Measurements from ENCODE around the gene ZNF605. TPM values are rescaled to one million over a fixed set of nuclear protein-coding genes. Genes with fewer than 3 reads are reported as not detected.

The ZNF605 gene
- total RNA-seq, 1 experiment from 2014 or later, result 19.3 TPM

DNA sequence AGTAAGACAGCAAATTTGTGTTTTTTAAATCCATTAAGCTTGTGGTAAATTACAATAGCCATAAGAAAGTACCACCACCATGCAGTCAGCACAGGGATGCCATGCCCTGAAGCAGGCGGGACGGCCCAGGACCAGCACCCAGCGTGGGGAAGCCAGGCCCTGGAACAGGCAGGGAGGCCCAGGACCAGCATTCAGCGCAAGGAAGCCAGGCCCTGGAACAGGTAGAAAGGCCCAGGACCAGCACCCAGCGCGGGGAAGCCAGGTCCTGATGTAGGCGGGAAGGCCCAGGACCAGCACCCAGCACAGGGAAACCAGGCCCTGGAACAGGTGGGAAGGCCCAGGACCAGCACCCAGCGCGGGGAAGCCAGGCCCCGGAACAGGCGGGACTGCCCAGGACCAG is 81.9 kb downstream of the ZNF605 start:
- no peak overlapping the region for H4K91ac ChIP-seq (ENCODE audit: insufficient read length, low read depth, low read length)
- H3K79me1 ChIP-seq (ENCODE audit: insufficient read depth, low read depth, low read length, poor library complexity, severe bottlenecking), result no peaks in the 10 kb centered on the region
- no peak overlapping the region for H3K23ac ChIP-seq (ENCODE audit: insufficient read length, low read depth, low read length)
- no peak overlapping the region; the same call in 1 of the 2 replicates for H3K14ac ChIP-seq (ENCODE audit: insufficient read depth, low read length)
- H3K18ac ChIP-seq (ENCODE audit: insufficient read length, low read depth, low read length), result no peak overlapping the region
- H4K20me1 ChIP-seq (ENCODE audit: control insufficient read depth, insufficient read depth, insufficient read length), result no peaks in the 10 kb centered on the region
- no peak overlapping the region for H2BK5ac ChIP-seq (ENCODE audit: insufficient read length, low read length)
- H4K5ac ChIP-seq (ENCODE audit: insufficient read length, low read depth, low read length), result no peak overlapping the region
- no peak overlapping the region for H3K4ac ChIP-seq (ENCODE audit: low read depth, low read length)
- no peak overlapping the region for H3T11ph ChIP-seq (ENCODE audit: low read length)
- H3K27ac Mint-ChIP-seq, result no peak overlapping the region
- H3K27me3 Mint-ChIP-seq (ENCODE audit: low read depth), result no peaks in the 10 kb centered on the region
- no peak overlapping the region for H4K8ac ChIP-seq (replicated peaks; ENCODE audit: insufficient read length, low read depth, low read length)
- H2BK15ac ChIP-seq (ENCODE audit: low read depth, low read length), result no peak overlapping the region
- no peak overlapping the region for H2AK5ac ChIP-seq (ENCODE audit: insufficient read length, low read length)
- no peak for DNase-seq
- no peak overlapping the region for H2BK120ac ChIP-seq (ENCODE audit: low read depth, low read length, poor library complexity, severe bottlenecking)
- H3K9ac ChIP-seq (ENCODE audit: extremely low read depth, insufficient read length, low read length), result no peak overlapping the region
- H3K4me1 Mint-ChIP-seq, result no peaks in the 10 kb centered on the region
- H3K9me3 ChIP-seq (ENCODE audit: control insufficient read depth, low read depth, low read length), result no peaks in the 10 kb centered on the region
- no peaks in the 10 kb centered on the region for H3K23me2 ChIP-seq (ENCODE audit: insufficient read length, low read depth, low read length, poor library complexity, severe bottlenecking)
- no peak overlapping the region for H2AFZ ChIP-seq (ENCODE audit: low read length)
- no peaks in the 10 kb centered on the region for H3K4me1 ChIP-seq (ENCODE audit: insufficient read depth, low read length)
- H3K27ac ChIP-seq (ENCODE audit: insufficient read length, low read depth, low read length), result no peak overlapping the region
- WGBS (ENCODE audit: extremely low coverage, insufficient read length, low lambda C conversion rate), result no CpG with 5 or more reads among the region's 11 CpGs
- no peak overlapping the region for H2BK20ac ChIP-seq (ENCODE audit: low read depth, low read length, poor library complexity, severe bottlenecking)
- no peaks in the 10 kb centered on the region for H3K27me3 ChIP-seq (ENCODE audit: insufficient read depth, low read length)
- H3K56ac ChIP-seq (ENCODE audit: insufficient read length, low read depth, low read length), result no peak overlapping the region
- peaks cover 22 to 65% (median 39%) of the 10 kb centered on the region in 3 experiments; a peak in 6 of 7 replicates for H3K36me3 Mint-ChIP-seq (ENCODE audit: insufficient read depth in 1 of 3, low read depth in 3 of 3)
- no peaks in the 10 kb centered on the region for H3K79me2 ChIP-seq (ENCODE audit: insufficient read depth, low read length)
- H3K4me2 ChIP-seq (ENCODE audit: insufficient read depth, insufficient read length, low read length), result no peak overlapping the region
- TF ChIP-seq, protein P1, sequence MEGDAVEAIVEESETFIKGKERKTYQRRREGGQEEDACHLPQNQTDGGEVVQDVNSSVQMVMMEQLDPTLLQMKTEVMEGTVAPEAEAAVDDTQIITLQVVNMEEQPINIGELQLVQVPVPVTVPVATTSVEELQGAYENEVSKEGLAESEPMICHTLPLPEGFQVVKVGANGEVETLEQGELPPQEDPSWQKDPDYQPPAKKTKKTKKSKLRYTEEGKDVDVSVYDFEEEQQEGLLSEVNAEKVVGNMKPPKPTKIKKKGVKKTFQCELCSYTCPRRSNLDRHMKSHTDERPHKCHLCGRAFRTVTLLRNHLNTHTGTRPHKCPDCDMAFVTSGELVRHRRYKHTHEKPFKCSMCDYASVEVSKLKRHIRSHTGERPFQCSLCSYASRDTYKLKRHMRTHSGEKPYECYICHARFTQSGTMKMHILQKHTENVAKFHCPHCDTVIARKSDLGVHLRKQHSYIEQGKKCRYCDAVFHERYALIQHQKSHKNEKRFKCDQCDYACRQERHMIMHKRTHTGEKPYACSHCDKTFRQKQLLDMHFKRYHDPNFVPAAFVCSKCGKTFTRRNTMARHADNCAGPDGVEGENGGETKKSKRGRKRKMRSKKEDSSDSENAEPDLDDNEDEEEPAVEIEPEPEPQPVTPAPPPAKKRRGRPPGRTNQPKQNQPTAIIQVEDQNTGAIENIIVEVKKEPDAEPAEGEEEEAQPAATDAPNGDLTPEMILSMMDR (conservative IDR thresholded peaks at IDR 0.05), result no peak
- H3K4me3 Mint-ChIP-seq, result no peak overlapping the region
- H3K9me3 Mint-ChIP-seq, result no peaks in the 10 kb centered on the region
- H2BK12ac ChIP-seq (ENCODE audit: insufficient read length, low read depth, low read length), result no peak overlapping the region
